Measurements from ENCODE around the gene KLF1. TPM values are rescaled to one million over a fixed set of nuclear protein-coding genes. Genes with fewer than 3 reads are reported as not detected.

Gene KLF1
- not detected in 2 replicates for total RNA-seq
- long read RNA-seq = 0 reads

DNA sequence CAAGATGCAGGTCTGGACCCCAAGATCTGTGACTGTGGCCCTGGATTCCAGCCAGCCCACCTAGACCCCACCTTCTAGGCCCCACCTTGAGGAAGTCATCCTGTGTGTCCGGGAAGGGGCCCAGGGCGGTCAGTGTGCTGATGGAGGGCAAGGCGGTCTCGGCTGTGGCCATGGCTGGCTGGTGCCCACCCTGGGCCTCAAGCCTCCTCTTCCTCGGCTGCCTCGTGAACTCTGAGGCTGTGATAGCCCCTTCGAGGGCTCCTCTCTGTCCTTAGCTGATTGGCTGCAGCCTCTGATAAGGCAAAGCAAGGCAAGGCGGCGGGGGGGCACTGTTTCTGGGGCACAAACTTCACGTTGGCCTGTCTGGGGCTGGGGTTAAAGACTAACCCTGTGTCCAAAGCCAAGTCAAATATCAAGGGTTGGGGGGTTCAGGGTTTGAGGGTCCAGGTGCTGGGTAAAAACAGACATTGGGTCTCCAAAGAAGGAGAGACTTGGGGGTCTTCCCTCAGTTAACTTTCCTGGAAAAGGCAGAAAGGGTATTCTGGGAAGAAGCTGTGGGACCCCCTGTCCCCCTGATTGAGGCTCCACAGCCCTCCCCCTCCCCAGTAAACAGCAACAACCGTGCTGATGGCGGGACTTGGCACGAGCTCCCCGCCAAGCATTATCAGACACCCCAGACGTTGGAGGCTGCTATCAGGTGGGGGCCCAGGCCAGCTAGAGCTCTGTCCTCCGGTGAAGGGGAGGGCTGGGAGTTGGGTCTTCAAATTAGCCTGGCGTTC, at the start of gene KLF1:
KLF1 (minus strand) TSS at position 233 of the 779 bp plus-strand sequence; CDS start at position 172, 61 bp downstream.
- peaks cover 21% of the 10 kb centered on the region for H3K4me1 Mint-ChIP-seq (ENCODE audit: unreplicated experiment)
- no peak for DNase-seq (ENCODE audit: extremely low spot score, unreplicated experiment)
- H3K9me3 Mint-ChIP-seq (ENCODE audit: unreplicated experiment) = no peaks in the 10 kb centered on the region
- H3K27ac Mint-ChIP-seq (ENCODE audit: unreplicated experiment) = no peak within 1 kb of the TSS
- TF ChIP-seq, protein P1, sequence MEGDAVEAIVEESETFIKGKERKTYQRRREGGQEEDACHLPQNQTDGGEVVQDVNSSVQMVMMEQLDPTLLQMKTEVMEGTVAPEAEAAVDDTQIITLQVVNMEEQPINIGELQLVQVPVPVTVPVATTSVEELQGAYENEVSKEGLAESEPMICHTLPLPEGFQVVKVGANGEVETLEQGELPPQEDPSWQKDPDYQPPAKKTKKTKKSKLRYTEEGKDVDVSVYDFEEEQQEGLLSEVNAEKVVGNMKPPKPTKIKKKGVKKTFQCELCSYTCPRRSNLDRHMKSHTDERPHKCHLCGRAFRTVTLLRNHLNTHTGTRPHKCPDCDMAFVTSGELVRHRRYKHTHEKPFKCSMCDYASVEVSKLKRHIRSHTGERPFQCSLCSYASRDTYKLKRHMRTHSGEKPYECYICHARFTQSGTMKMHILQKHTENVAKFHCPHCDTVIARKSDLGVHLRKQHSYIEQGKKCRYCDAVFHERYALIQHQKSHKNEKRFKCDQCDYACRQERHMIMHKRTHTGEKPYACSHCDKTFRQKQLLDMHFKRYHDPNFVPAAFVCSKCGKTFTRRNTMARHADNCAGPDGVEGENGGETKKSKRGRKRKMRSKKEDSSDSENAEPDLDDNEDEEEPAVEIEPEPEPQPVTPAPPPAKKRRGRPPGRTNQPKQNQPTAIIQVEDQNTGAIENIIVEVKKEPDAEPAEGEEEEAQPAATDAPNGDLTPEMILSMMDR (IDR thresholded peaks at IDR 0.05) = no peak
- H3K27me3 Mint-ChIP-seq (ENCODE audit: unreplicated experiment) = peaks cover 25% of the 10 kb centered on the region
- H3K4me3 Mint-ChIP-seq (ENCODE audit: unreplicated experiment) = no peak within 1 kb of the TSS
- no peaks in the 10 kb centered on the region for H3K36me3 Mint-ChIP-seq (ENCODE audit: unreplicated experiment)

DNA sequence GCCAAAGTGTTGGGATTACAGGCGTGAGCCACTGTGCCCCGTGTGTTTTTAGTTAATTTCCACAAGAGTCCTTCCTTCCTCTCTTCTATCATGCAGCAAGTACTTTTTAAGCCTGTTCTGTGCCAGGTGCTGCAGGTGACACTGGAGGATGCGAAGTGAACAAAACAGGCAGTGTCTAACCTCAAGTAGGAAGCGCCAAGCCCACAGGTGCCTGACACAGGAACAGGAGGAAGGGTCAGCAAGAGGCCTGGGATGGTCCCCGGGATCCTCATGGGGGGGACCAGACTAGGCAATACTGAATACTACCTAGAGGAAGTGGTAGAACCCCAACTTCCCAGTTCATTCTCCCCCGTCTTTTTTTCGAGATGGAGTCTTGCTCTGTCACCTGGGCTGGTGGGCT, 49.6 kb upstream of the KLF1 start:
- Mint-ChIP-seq H3K27ac (ENCODE audit: unreplicated experiment) (no peak overlapping the region), H3K36me3 (ENCODE audit: unreplicated experiment) (peaks cover 24% of the 10 kb centered on the region), H3K4me1 (ENCODE audit: unreplicated experiment) (peaks cover 44% of the 10 kb centered on the region), H3K9me3 (ENCODE audit: unreplicated experiment) (no peaks in the 10 kb centered on the region), H3K27me3 (ENCODE audit: unreplicated experiment) (no peaks in the 10 kb centered on the region), H3K4me3 (ENCODE audit: unreplicated experiment) (no peak overlapping the region)
- no peak for DNase-seq (ENCODE audit: extremely low spot score, unreplicated experiment)
- TF ChIP-seq, protein P1 (IDR thresholded peaks at IDR 0.05) = no peak

DNA sequence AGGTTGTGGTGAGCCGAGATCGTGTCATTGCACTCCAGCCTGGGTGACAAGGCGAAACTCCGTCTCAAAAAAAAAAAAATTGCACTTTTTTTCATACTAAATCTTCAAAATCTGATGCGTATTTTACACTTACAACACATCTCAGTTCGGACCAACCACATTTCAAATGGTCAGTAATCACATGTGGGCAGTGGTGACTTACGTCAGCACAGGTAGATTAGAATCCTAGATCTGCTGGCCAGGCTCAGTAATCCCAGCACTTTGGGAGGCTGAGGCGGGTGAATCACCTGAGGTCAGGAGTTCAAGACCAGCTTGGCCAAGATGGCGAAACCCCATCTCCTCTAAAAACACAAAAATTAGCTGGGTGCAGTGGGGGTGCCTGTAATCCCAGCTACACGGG, 48.1 kb upstream of the KLF1 start:
- TF ChIP-seq, protein P1 (IDR thresholded peaks at IDR 0.05) = no peak
- Mint-ChIP-seq H3K27me3 (ENCODE audit: unreplicated experiment) (no peaks in the 10 kb centered on the region), H3K4me3 (ENCODE audit: unreplicated experiment) (no peak overlapping the region), H3K27ac (ENCODE audit: unreplicated experiment) (no peak overlapping the region), H3K9me3 (ENCODE audit: unreplicated experiment) (no peaks in the 10 kb centered on the region), H3K4me1 (ENCODE audit: unreplicated experiment) (peaks cover 34% of the 10 kb centered on the region), H3K36me3 (ENCODE audit: unreplicated experiment) (peaks cover 14% of the 10 kb centered on the region)
- DNase-seq (ENCODE audit: extremely low spot score, unreplicated experiment) = no peak

DNA sequence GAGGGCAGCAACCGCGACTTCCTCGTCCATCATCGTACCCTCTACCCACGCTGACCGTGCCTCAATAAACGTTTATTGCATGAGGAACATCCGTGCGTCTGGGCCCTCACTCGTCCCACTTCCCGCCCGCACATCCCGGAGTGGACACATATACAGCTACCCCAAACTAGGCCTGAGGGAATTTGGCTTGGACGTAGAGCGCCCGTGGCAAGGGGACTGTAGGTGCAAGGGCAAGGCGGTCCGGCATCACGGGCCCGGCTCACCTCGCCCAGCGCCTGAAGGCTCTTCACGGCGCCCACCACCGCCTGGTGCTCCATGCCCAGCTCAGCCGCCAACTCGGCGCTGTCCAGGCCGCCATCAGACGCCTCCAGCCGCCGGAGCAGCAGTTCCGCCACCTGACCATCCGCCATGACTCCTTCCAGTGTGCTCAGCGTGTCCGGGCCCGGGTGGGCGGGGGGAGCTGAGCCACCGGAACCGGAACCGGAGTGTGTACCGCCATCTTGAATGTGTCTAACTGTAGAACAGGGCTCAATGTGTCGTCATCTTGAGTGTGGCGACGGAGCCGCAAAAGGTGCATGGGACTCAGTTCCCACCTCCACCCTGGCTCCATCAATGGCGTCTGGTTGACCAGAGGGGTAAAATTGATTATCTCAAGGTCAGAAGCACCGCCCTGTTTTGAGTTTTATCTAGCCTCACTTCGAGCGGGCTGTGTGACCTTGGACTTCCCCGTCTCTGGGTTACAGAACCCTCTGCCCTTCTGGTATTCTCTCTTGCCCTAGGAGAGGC, 46.5 kb upstream of the KLF1 start, which contains the start of gene FARSA:
FARSA (minus strand) TSS at position 425 of the 786 bp plus-strand sequence; CDS start at position 410, 15 bp downstream.
- H3K4me1 Mint-ChIP-seq (ENCODE audit: unreplicated experiment) = peaks cover 25% of the 10 kb centered on the region
- peak within 1 kb of the TSS; percentile 84 for H3K27ac Mint-ChIP-seq (ENCODE audit: unreplicated experiment)
- peak; percentile 95 for DNase-seq (ENCODE audit: extremely low spot score, unreplicated experiment)
- peaks cover 8% of the 10 kb centered on the region for H3K36me3 Mint-ChIP-seq (ENCODE audit: unreplicated experiment)
- no peaks in the 10 kb centered on the region for H3K9me3 Mint-ChIP-seq (ENCODE audit: unreplicated experiment)
- no peaks in the 10 kb centered on the region for H3K27me3 Mint-ChIP-seq (ENCODE audit: unreplicated experiment)
- TF ChIP-seq, protein P1 (IDR thresholded peaks at IDR 0.05) = no peak
- peak within 1 kb of the TSS; percentile 96 for H3K4me3 Mint-ChIP-seq (ENCODE audit: unreplicated experiment)

All from osteocyte (in vitro differentiated cells).